ENCODE measurements around the gene LRRC10B.
"Not testable (repeated sequence)": the region's sequence is repeated elsewhere in the genome, so short reads cannot be mapped to it uniquely, and the experiment has no call there.

Gene LRRC10B

DNA sequence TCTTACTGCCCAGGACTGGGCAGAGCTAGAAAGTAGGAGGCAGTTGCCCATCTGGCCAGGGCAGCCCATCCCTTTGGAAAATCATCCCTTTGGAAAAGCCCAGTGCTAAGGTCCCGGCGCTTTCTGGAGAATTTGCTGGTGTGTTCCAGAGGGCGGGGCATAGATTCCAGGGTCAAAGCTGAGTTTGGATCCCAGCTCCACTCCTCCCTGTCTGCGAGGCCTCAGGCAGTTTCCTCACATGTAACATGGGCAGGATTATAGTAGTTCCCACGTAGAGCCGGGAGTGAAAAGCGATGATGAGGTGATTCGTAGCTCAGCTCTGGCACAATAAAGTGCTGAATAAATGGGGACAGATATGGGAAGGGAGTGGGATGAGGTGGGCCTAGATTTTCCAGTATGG is 31.4 kb upstream of the LRRC10B start:
- Histone ChIP-seq H3K27ac (ENCODE audit: low read length) (no peak overlapping the region), H3K4me1 (ENCODE audit: control insufficient read depth in 1 of 2, insufficient read depth in 2 of 2, low read length in 2 of 2) (peaks cover 0 to 28% of the 10 kb centered on the region in 2 donors), H3K36me3 (ENCODE audit: control insufficient read depth in 1 of 2, insufficient read depth in 2 of 2, low read length in 2 of 2) (peaks cover 0 to 10% of the 10 kb centered on the region in 2 donors), H3K9me3 (ENCODE audit: control insufficient read depth in 1 of 2, low read length in 2 of 2) (no peaks in the 10 kb centered on the region), H3K4me3 (ENCODE audit: low read depth in 1 of 2, low read length in 2 of 2) (no peak overlapping the region), H3K27me3 (ENCODE audit: low read depth, low read length) (no peaks in the 10 kb centered on the region)

DNA sequence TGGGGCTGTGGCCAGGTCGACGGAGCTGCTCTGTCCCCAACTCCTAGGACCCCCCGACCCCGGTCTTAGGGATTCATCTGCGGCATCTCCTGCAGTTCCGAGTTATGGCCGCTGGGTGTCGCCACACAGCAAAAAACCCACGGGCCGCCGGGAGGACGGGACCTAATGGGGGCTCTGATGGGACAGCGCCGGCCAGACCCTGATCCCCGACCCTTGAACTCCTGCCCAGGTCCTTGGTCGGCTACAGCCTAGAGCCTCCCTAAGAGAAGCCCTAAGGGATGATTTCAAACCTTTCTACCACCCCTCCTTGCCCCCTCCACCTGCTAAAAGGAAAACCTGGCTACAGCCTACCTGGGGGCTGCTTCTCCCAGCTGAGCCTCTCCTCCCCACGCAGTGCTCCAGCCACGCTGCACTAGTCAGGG is 30.8 kb upstream of the LRRC10B start:
- Histone ChIP-seq H3K36me3 (ENCODE audit: control insufficient read depth in 1 of 2, insufficient read depth in 2 of 2, low read length in 2 of 2) (peaks cover 0 to 10% of the 10 kb centered on the region in 2 donors), H3K4me3 (ENCODE audit: low read depth in 1 of 2, low read length in 2 of 2) (no peak overlapping the region), H3K27me3 (ENCODE audit: low read depth, low read length) (no peaks in the 10 kb centered on the region), H3K4me1 (ENCODE audit: control insufficient read depth in 1 of 2, insufficient read depth in 2 of 2, low read length in 2 of 2) (peaks cover 0 to 28% of the 10 kb centered on the region in 2 donors), H3K27ac (ENCODE audit: low read length) (no peak overlapping the region), H3K9me3 (ENCODE audit: control insufficient read depth in 1 of 2, low read length in 2 of 2) (no peaks in the 10 kb centered on the region)

GRCh38 chr11:61479360-61480058 is 29.0 kb upstream of the LRRC10B start:
- H3K4me1 ChIP-seq (ENCODE audit: control insufficient read depth in 1 of 2, insufficient read depth in 2 of 2, low read length in 2 of 2): peaks cover 0 to 28% of the 10 kb centered on the region in 2 donors
- not testable (repeated sequence) for H3K27ac ChIP-seq (ENCODE audit: low read length); H3K36me3 ChIP-seq (ENCODE audit: control insufficient read depth in 1 of 2, insufficient read depth in 2 of 2, low read length in 2 of 2); H3K9me3 ChIP-seq (ENCODE audit: control insufficient read depth in 1 of 2, low read length in 2 of 2); H3K4me3 ChIP-seq (ENCODE audit: low read depth in 1 of 2, low read length in 2 of 2); H3K27me3 ChIP-seq (ENCODE audit: low read depth, low read length)

- no peak overlapping the region for H3K4me3 ChIP-seq (ENCODE audit: low read depth in 1 of 2, low read length in 2 of 2)
- no peaks in the 10 kb centered on the region for H3K9me3 ChIP-seq (ENCODE audit: control insufficient read depth in 1 of 2, low read length in 2 of 2)
- no peak overlapping the region for H3K27ac ChIP-seq (ENCODE audit: low read length)
- H3K4me1 ChIP-seq (ENCODE audit: control insufficient read depth in 1 of 2, insufficient read depth in 2 of 2, low read length in 2 of 2): peaks cover 0 to 28% of the 10 kb centered on the region in 2 donors
- H3K36me3 ChIP-seq (ENCODE audit: control insufficient read depth in 1 of 2, insufficient read depth in 2 of 2, low read length in 2 of 2): no peaks in the 10 kb centered on the region
- H3K27me3 ChIP-seq (ENCODE audit: low read depth, low read length): no peaks in the 10 kb centered on the region
Measured at GRCh38 chr11:61480261-61480993, 28.1 kb upstream of the LRRC10B start.

GRCh38 chr11:61480994-61481335 is 27.6 kb upstream of the LRRC10B start:
- peaks cover 0 to 3% of the 10 kb centered on the region in 2 donors for H3K36me3 ChIP-seq (ENCODE audit: control insufficient read depth in 1 of 2, insufficient read depth in 2 of 2, low read length in 2 of 2)
- H3K27ac ChIP-seq (ENCODE audit: low read length): no peak overlapping the region
- no peaks in the 10 kb centered on the region for H3K9me3 ChIP-seq (ENCODE audit: control insufficient read depth in 1 of 2, low read length in 2 of 2)
- H3K27me3 ChIP-seq (ENCODE audit: low read depth, low read length): no peaks in the 10 kb centered on the region
- peaks cover 0 to 28% of the 10 kb centered on the region in 2 donors for H3K4me1 ChIP-seq (ENCODE audit: control insufficient read depth in 1 of 2, insufficient read depth in 2 of 2, low read length in 2 of 2)
- no peak overlapping the region for H3K4me3 ChIP-seq (ENCODE audit: low read depth in 1 of 2, low read length in 2 of 2)

GRCh38 chr11:61481806-61482205 is 26.7 kb upstream of the LRRC10B start:
- Histone ChIP-seq H3K36me3 (ENCODE audit: control insufficient read depth in 1 of 2, insufficient read depth in 2 of 2, low read length in 2 of 2) (peaks cover 0 to 7% of the 10 kb centered on the region in 2 donors), H3K9me3 (ENCODE audit: control insufficient read depth in 1 of 2, low read length in 2 of 2) (no peaks in the 10 kb centered on the region), H3K4me1 (ENCODE audit: control insufficient read depth in 1 of 2, insufficient read depth in 2 of 2, low read length in 2 of 2) (peaks cover 0 to 28% of the 10 kb centered on the region in 2 donors), H3K27me3 (ENCODE audit: low read depth, low read length) (no peaks in the 10 kb centered on the region), H3K27ac (ENCODE audit: low read length) (no peak overlapping the region), H3K4me3 (ENCODE audit: low read depth in 1 of 2, low read length in 2 of 2) (no peak overlapping the region)

DNA sequence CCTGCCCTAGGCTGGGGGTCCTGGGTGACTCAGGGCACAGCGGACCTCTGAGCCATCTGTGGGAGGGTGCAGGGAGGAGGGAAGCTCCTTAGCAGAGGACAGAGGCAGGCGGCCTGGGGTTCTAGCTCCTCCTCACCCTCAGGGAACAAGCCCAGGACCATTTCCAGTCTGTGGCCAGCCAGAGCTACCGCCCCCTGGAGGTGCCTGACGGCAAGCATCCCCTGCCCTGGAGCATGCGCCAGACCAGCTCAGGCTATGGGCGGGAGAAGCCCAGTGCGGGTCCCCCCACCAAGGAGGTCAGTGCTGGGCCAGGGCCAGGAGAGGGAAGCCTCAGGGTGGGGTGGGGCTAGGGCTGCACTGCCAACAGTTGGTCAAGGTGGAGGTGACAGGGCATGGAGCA is 26.0 kb upstream of the LRRC10B start:
- Histone ChIP-seq H3K4me1 (ENCODE audit: control insufficient read depth in 1 of 2, insufficient read depth in 2 of 2, low read length in 2 of 2) (peaks cover 0 to 22% of the 10 kb centered on the region in 2 donors), H3K4me3 (ENCODE audit: low read depth in 1 of 2, low read length in 2 of 2) (no peak overlapping the region), H3K9me3 (ENCODE audit: control insufficient read depth in 1 of 2, low read length in 2 of 2) (no peaks in the 10 kb centered on the region), H3K27ac (ENCODE audit: low read length) (no peak overlapping the region), H3K36me3 (ENCODE audit: control insufficient read depth in 1 of 2, insufficient read depth in 2 of 2, low read length in 2 of 2) (peaks cover 0 to 11% of the 10 kb centered on the region in 2 donors), H3K27me3 (ENCODE audit: low read depth, low read length) (no peaks in the 10 kb centered on the region)

DNA sequence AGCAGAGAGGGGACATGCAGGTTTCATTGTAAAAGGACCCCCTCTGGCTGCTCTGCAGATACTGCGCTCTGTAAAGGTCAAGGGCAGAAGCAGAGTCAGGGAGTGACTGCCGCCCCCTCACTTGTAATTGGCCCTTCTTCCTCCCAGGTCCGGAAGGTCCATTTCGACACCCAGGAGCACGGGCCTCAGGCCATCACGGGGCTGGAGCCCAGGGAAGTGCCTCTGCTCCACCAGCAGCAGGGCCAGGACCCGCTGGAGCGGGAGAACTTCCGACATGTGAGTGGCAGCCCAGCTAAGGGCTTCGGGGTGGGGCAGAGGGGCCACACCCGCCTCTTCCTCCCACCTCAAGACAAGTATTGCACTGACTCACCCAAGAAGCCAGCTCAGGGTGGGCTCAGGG is 24.0 kb upstream of the LRRC10B start:
- Histone ChIP-seq H3K4me3 (ENCODE audit: low read depth in 1 of 2, low read length in 2 of 2) (no peak overlapping the region), H3K27ac (ENCODE audit: low read length) (no peak overlapping the region)

DNA sequence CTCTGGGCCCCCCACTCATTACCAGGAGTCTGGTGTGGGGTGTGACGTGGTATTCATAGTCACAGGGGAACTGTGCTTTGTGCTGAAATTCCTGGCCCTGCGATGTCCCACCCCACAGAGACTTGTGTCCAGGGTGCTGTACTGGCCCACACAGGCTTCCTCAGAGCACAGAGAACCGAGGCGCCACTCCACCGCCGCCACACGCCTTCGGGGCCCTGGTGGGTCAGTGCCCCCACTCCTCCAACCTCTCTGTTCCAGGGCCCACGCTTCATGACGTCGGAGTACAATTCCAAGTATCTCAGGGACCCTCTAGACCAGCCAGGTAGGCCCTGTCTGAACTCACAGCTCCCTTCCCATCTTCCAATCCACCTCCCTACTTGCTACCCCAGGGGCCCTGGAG is 23.5 kb upstream of the LRRC10B start:
- Histone ChIP-seq H3K9me3 (ENCODE audit: control insufficient read depth in 1 of 2, low read length in 2 of 2) (no peaks in the 10 kb centered on the region), H3K36me3 (ENCODE audit: control insufficient read depth in 1 of 2, insufficient read depth in 2 of 2, low read length in 2 of 2) (peaks cover 0 to 11% of the 10 kb centered on the region in 2 donors), H3K4me1 (ENCODE audit: control insufficient read depth in 1 of 2, insufficient read depth in 2 of 2, low read length in 2 of 2) (peaks cover 9 to 31% of the 10 kb centered on the region in 2 donors), H3K4me3 (ENCODE audit: low read depth in 1 of 2, low read length in 2 of 2) (no peak overlapping the region), H3K27me3 (ENCODE audit: low read depth, low read length) (no peaks in the 10 kb centered on the region), H3K27ac (ENCODE audit: low read length) (no peak overlapping the region)

More for the DNA sequence above, 24.0 kb upstream of the LRRC10B start:
- no peaks in the 10 kb centered on the region for H3K27me3 ChIP-seq (ENCODE audit: low read depth, low read length)
- peaks cover 5 to 26% of the 10 kb centered on the region in 2 donors for H3K4me1 ChIP-seq (ENCODE audit: control insufficient read depth in 1 of 2, insufficient read depth in 2 of 2, low read length in 2 of 2)
- peaks cover 0 to 11% of the 10 kb centered on the region in 2 donors for H3K36me3 ChIP-seq (ENCODE audit: control insufficient read depth in 1 of 2, insufficient read depth in 2 of 2, low read length in 2 of 2)
- no peaks in the 10 kb centered on the region for H3K9me3 ChIP-seq (ENCODE audit: control insufficient read depth in 1 of 2, low read length in 2 of 2)

DNA sequence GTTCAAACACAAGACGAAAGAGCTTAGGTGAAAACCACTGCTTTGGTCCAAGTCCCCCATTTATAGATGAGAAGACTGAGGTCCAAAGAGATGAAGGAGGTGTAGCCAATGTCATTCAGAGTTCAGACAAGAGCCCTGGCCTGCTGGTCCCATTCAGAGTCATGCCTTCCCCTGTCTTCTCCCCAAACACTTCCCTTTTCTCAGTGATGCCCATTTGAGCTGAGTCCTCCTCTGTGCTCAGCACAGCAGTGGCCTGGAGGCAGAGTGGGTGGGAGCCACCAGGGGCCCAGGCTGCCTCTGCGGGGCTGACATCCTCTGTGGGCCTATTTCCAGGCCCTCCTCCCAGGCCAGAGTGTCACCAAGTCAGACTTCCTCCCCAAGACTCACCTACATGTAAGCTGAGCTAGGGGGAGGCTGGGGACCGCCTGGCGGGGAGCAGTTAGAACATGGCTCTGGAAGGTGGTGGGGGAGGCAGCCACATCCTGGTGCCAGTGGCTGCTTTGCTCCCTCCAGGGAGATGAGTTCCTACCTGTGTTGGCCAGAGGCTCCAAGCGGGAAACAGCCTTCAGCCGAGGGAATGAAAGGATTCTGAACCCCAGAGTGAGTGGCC is 22.4 kb upstream of the LRRC10B start:
- Histone ChIP-seq H3K36me3 (ENCODE audit: control insufficient read depth in 1 of 2, insufficient read depth in 2 of 2, low read length in 2 of 2) (peaks cover 0 to 11% of the 10 kb centered on the region in 2 donors), H3K4me1 (ENCODE audit: control insufficient read depth in 1 of 2, insufficient read depth in 2 of 2, low read length in 2 of 2) (peaks cover 16 to 37% of the 10 kb centered on the region in 2 donors), H3K27me3 (ENCODE audit: low read depth, low read length) (no peaks in the 10 kb centered on the region), H3K27ac (ENCODE audit: low read length) (no peak overlapping the region), H3K4me3 (ENCODE audit: low read depth in 1 of 2, low read length in 2 of 2) (no peak overlapping the region), H3K9me3 (ENCODE audit: control insufficient read depth in 1 of 2, low read length in 2 of 2) (no peaks in the 10 kb centered on the region)

DNA sequence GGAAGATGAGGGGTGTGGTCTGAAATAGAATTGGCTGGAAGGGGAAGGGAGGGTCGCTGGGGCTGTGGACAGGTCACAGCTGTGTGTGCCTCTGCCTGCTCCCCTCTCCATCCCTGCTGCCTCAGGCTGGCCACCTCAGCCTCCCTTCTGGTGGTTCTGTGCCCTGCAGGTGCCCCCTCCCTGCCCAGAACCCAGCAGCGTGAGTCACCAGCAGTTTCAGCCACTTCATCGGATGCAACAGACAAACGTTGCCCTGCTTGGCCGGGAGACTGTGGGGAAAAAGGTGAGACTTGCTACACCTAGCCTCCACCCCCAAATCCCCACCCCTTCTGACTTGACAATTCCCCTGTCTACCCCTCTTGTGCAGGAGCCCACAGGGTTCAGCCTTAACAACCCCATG is 21.8 kb upstream of the LRRC10B start:
- Histone ChIP-seq H3K27me3 (ENCODE audit: low read depth, low read length) (no peaks in the 10 kb centered on the region), H3K4me3 (ENCODE audit: low read depth in 1 of 2, low read length in 2 of 2) (no peak overlapping the region), H3K36me3 (ENCODE audit: control insufficient read depth in 1 of 2, insufficient read depth in 2 of 2, low read length in 2 of 2) (peaks cover 0 to 11% of the 10 kb centered on the region in 2 donors), H3K27ac (ENCODE audit: low read length) (no peak overlapping the region), H3K9me3 (ENCODE audit: control insufficient read depth in 1 of 2, low read length in 2 of 2) (no peaks in the 10 kb centered on the region), H3K4me1 (ENCODE audit: control insufficient read depth in 1 of 2, insufficient read depth in 2 of 2, low read length in 2 of 2) (peaks cover 16 to 30% of the 10 kb centered on the region in 2 donors)
